Activated T-cell treated with anti-CD3 and anti-CD28 coated beads for 1 hour (primary cell): ENCODE data around the gene TFDP1.

Experiments
- DNase-seq: peaks from one replicate; pipeline ENCODE4 v3.0.0-alpha.2; 2020; ENCODE audit warnings: low read depth

The TFDP1 gene

DNA sequence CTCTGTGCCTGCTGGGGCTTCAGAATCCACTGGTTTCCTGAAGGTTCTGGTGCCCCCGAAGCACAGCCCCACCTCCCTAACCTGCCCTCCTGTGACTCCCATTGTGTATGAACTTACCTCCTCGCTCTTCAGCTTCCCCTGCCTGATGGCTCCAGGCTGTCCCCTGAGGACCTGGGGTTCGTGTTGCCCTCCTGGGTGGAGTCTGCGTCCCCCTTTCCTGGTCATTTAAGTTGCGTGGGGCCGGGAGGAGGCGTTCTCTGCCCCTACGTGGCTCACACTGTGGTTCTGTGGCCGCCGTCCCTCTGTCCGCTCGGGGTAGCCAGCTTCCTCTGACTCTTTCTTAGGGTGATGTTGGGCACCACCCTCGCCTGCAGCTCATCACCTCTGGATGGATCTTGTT, 13.9 kb downstream of the TFDP1 start:
- DNase-seq = no peak

DNA sequence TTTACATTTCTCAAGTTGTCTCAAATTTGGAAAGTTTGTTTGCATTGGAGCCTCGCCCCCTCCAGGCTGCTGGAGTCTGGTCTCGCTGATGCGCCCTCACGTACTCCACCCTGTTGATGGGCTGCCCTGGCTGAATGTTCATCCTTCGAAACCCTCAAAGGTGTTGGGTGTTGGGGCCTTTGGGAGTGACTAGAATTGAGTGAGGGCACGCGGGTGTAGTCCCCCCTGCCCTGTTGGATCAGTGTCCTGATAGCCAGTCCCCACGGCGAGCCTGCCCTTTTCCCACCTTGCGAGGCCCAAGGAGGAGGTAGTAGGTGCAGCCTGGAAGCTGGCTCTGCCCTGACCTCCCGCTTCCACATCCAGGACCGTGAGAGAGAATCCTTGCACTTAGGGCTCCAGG, 14.8 kb downstream of the TFDP1 start:
- no peak for DNase-seq

DNA sequence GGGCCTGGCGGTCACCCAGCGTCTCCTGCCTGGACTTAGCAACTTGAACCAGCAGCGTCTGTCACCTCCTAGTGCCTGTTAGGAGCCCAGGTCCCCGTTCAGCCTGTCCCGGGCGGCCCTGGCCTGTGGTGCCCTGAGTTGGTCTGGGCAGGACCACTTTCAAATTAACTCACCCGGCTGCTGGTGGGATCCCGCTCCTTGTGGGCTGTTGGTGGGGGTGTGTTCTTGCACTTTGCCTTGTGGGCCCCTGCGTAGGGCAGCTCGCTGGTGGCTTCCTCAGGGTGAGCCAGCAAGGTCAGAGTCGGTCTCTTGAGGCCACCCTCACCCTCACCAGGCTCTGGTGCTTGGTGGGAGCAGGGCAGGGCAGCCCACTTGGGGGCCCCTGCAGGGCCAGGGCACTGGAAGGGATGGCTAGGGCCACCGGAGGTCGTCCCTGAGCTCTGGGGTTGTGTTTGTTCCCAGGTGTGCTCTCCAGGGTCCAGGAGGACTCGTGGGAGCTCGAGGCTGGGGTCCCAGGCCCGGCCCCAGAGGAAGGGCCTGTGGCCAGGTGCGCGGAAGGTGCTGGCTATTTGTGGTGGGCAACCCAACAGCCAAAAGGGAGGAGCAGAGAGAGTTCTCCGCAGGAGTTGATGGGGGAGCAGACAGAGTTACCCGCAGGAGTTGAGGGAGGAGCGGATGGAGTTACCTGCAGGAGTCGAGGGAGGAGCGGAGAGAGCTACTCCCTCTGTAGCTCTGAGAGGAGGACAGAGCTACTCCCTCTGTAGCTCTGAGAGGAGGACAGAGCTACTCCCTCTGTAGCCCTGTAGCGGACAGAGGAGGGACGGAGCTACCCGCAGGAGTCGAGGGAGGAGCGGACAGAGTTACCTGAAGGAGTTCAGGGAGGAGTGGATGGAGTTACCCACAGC, 16.9 kb downstream of the TFDP1 start:
- DNase-seq = no peak

DNA sequence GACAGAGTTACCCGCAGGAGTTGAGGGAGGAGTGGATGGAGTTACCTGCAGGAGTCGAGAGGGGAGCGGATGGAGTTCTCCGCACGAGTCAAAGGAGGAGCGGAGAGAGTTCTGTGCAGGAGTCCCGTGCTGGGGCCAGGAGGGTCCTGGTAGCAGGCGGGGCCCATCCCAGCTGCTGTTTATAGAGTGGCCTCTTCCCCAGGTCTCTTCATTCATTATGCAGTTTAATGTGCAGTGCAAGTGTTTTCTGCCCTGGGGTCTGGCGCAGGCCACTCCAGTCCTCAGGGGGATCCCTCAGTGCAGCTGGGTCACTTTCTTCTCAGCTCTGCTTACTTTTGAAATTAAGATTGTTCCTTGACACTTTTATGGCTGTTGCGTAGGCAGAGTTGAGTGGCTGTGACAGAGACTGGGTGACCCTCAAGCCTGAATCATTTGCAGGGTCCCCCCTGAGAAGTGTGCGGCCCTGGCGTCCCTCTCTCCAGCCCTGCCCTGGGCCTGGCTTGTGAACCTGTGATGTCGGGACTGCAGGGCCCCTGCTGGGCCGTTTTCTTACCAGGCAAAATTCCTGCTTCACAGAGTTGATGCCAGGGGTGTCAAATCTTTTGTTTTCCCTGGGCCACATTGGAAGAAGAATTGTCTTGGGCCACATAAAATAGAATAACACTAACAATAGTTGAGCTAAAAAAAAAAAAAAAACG, 17.9 kb downstream of the TFDP1 start:
- no peak for DNase-seq

DNA sequence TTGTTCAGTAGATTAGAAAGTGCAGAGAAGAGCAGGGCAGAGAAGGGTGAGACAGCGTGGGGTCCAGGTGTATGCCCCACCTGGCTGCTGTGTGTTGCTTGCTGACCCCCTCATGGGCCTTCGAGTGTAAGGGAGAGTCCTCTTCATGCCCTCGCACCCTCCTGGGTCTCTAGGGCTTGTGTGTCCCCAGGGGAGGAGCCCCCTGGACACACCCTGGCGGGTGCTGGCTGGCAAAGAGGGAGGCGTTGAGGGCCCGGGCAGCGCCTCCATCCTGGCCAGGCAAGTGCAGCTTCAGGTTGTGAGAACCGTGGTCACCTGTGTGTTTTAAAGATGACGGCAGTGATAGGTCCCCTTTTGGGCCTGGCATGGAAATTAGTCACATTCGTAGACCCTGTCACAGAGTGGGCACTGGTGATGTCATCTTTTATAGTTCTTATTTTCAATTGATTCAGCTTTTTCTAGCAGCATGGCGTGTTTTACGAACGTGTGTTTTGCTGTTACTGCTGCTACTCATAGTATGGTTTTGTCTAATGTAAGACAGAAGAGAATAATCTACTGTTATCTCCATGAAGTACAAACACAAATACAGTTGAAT, 18.7 kb downstream of the TFDP1 start:
- DNase-seq = no peak

DNA sequence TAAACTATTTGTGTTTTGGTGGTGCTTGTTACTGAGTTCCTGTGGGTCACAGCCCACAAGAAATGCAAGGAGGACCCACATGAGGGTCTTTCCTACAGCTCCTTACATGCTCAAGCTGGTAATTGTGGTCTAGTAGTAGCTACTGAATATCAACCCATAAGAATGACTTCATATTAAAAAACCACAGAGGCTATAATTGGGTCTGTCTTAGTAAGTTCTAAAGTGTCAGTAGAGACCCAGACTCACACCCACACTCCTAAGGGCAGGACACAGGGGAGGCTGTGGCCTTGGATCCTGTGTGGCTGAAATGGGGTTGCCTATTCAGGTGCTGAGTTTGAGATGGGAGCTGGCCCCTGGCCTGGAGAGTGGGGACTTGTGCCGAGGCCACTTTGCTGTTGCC, 19.6 kb downstream of the TFDP1 start:
- no peak for DNase-seq

DNA sequence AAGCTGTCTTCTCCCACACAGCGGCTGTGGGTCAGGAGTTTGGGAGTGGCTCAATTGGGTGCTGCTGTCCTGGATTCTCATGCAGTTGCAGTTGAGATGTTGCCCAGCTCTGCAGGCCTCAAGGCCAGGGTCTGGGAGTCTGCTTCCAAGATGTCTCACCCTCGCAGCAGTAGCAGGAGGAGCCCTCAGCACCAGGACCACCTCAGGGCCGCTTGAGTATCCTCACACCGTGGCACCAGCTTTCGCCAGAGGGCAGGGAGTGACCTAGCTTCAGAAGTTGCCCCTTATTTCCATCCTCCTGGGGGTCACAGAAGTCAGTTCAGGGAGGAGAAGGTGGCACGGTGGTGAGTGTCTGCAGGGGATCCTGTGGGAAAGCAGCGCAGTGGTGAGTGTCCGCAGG, 20.9 kb downstream of the TFDP1 start:
- DNase-seq = no peak

DNA sequence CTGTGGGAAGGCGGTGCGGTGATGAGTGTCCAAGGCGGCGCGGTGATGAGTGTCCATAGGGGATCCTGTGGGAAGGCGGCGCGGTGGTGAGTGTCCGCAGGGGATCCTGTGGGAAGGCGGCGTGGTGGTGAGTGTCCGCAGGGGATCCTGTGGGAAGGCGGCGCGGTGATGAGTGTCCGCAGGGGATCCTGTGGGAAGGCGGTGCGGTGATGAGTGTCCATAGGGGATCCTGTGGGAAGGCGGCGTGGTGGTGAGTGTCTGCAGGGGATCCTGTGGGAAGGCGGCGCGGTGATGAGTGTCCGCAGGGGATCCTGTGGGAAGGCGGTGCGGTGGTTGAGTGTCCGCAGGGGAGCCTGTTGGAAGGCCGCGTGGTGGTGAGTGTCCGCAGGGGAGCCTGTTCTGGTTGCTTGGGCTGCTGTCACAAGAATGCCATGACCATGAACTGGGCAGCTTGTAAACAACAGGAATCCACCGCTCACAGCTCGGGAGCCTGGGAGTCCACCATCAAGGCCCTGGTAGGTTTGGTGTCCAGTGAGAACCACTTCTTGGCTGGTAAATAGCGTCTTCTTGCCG, 21.4 kb downstream of the TFDP1 start:
- no peak for DNase-seq

DNA sequence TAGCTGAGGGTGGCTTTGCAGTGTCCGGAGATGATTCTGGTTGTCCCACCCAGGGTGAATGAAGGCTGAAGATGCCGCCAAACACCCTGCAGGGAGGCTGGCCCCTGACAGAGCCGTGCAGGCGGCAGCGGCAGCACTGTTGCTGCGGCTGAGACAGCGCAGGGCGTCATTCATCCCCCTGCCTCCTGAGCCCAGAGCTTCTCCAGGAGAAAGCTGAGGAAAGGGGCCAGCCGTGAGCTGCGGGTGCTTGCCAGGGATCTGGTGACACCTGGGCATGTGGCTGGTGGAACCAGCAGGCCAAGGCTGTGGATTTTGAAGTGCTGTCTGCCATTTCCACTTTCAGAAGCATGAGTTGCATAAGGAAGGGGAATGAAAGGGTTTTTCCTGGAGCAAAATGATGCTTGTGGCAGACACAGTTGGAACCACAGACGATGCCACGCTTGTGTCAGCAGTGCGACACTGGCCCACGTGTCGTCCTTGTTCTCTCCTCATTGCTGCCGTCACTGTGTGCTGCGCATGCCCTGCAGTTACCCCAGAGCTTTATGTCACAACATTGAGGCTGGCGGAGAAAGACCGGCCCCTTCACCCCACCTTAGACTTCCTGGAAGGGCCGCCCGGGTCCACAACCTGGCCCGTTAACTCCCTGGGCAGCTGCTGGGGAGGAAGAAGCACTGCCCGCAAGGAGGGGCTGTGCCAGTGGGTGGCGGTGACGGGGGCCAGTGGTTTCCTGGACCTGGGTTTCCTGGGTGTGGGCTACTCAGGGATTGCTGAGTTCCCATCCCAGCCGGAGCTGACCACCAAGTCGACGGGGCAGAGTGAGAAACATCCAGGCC, 22.7 kb downstream of the TFDP1 start:
- no peak for DNase-seq

DNA sequence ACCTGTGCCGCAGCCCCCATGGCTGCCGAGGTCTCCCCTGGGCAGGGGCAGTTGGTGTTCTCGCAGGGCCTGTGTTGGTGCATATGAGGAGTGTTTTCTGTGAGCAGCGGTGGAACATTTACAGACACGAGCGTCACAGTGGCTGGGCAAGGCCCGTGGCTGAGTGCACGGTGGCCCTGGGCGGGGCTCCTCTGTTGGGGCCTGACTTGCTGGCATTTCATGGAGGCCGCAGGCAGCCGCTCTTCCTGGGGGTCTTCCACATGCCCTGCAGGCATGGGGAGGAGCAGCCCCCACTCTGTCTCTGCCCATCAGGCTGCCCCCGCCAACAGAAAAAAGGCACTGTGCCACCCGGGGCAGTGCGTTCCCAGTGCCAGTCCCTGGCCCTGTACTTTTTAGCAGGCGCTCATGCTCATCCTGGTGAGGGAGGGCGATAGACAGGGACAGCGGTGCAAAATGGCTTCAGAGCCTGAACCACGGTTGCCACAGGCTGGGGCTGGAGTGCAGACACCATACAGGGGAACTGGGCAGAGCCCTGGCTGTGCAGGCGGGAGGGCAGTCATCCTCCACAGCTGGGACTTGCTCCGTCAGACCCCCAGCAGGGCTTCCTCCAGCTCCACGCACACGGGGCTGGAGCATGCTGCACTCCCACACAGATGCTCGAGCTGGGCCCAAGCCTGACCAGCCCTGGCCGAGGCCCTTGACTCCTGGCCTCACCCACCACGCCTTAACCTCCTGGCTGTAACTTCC, 23.5 kb downstream of the TFDP1 start:
- DNase-seq = no peak

DNA sequence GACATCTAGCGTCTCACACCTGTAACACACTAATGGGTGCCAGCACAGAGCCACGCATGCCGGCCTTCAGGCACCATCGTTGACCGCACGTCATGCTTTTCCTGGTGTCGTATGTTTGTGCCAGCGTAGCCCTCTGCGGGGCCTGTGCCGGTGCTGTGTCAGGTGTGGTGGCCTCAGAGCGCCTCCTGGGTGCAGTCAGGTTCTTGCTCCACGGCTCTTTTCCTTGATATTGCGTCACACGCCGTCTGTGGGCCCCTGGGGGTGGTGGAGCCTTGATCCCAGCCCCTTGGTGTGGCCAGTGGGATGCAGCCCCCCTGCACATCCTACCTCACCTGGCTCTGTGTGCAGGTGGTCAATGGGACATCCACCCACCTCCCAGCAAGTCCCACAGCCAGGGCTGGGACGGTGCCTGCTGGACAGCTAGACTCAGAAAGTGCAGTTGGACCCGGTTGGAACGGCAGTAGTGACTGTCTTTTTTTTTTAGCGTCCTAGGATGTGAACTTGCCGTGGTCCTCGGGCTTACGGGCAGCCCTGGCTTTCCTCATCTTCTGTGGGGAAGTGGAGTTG, 24.5 kb downstream of the TFDP1 start:
- no peak for DNase-seq

DNA sequence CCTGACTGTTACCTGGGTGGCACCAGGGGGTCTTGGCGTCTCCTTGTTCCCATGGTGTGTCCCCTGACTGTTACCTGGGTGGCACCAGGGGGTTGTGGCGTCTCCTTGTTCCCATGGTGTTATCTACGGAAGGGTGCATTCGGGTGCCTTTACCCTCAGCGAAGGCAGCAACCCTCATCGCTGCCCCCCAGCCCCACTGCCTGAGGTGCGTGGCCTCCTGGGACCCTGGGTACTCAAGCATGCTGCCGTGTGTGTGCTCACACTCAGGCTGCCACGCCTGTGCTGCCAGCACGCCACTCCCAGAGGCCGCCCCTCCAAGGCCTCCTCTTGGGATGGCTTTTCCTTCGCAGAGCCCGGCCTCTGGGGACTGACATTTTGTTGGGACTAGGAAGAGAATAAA, 25.1 kb downstream of the TFDP1 start:
- DNase-seq = no peak

DNA sequence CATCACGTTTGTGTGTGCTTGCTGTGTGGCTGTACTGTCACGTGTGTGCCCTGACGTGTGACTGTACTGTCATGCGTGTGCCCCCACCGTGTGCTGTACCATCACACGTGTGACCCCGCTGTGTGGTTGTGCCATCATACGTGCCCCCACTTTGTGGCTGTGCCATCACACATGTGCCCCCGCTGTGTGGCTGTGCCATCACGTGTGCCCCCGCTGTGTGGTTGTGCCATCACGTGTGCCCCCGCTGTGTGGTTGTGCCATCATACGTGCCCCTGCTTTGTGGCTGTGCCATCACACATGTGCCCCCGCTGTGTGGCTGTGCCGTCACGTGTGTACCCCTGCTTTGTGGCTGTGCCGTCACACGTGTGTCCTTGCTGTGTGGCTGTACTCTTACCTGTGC, 25.7 kb downstream of the TFDP1 start:
- no peak for DNase-seq

DNA sequence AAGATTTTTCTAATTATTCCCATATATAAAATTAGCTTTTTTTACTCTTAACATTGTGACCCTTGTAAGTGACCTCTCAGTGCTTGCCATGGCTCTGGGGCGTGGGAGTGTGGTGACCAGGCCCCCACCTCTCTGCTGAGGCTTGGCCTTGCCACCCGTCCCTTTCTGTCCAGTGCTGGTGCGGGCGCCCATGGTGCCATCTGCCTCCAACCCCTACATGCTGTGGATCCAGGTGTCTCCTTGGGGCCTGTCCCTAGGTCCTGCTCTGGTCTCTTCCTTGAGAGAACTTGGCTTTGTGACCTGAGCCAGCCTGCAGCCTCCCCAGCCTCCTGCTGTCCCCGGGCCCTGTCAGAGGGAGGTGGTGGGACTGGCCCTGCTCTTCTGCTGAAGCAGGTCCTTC, 27.4 kb downstream of the TFDP1 start:
- DNase-seq = no peak

DNA sequence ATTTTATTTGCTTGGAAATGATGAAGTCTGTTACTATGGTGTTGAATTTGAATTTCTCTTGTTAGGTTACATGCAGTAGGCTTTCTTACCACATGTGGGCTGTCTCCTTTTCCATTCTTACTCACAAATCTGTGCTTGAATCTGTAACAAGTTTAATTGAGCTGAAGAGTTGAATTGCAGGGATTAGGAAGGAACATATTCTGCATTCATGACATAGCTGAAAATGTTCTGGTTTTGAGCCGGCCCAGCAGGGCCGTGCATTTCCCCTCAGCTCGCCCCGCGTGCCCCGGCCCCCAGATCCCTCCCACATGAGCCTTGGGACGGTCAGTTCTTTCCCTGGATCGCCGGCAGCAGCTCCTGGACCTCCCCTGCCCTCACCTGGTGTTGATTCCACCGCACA, 28.1 kb downstream of the TFDP1 start:
- no peak for DNase-seq

DNA sequence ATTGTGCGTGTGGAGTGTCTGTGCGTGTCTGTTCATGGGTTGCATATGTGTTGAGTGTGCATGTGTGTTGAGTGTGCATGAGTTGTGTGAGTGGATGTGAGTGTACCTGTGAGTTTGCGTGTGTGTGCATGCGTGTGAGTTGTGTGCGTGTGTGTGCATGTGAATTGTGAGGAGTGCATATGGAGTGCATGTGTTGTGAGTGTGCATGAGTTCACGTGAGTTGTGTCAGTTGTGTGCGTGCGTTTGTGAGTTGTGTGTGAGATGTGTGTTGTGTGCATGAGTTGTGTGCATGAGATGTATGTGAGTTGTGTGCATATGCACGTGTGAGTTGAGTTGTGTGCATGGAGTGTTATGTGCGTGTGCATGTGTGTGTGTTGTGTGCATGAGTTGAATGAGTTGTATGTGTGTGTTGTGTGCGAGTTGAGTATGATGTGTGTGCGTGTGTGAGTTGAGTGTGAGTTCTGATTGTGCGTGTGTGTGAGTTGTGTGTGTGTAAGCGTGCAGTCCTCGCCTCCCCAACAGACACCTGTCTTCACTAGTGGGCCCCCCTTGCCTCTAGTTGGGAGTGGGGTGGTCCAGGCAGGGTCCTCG, 29.3 kb downstream of the TFDP1 start:
- no peak for DNase-seq

DNA sequence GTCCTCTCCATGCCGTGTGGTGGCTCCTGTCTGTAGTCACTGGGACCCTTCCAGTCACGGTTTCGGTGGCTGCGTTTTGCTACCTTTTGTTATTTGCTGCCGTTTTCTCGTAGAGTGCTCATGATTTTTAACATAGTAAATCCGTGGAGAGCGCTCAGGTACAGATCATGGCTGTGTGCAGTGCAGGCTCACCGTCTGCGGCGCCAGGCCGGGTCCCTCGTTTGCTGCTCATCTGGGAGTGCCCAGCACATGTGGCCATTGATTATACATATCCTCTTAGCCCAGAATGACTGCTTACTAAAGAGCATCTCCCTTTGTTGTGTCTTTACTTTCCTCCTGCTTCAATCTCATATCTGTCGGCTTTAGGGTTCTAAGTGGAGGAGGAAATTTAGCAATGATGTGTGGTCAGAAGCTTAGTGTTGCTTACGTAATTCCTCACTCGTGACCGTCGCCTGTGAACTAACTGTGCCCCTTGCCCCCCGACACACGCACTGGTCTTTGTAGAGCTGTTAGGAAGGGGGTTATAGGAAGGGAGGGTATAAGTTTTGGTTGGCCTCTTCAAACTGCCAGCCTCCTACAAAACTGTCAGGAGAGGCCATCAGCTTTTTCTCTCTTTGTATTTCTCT, 31.8 kb downstream of the TFDP1 start:
- DNase-seq = no peak

DNA sequence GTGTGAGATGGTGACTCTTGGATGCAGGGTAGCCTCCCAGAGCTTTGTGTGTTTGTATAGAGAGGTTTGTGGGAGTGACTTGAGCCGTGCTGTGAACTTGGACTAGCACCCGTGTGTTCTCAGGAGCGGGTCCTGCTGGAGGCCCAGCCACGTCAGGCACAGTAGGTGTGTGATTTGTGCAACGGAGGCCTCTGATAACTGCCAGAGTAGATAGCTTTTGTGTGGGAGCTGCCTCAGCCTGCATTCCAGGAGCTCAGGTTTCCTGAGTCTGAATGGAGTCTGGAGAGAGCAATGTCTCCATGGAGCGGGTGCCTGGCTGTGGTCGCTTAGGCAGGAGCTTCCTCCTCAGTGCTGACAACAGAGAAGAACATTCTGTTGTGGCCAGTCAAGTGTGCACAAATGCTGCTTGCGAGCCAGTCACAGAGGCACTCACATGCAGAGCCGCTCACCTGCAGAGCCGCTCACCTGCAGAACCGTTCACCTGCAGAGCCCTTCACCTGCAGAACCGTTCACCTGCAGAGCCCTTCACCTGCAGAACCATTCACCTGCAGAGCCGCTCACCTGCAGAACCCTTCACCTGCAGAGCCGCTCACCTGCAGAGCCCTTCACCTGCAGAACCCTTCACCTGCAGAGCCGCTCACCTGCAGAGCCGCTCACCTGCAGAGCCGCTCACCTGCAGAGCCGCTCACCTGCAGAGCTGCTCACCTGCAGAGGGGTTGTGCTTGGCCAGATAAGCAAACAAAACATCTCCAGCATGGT, 32.6 kb downstream of the TFDP1 start:
- no peak for DNase-seq

DNA sequence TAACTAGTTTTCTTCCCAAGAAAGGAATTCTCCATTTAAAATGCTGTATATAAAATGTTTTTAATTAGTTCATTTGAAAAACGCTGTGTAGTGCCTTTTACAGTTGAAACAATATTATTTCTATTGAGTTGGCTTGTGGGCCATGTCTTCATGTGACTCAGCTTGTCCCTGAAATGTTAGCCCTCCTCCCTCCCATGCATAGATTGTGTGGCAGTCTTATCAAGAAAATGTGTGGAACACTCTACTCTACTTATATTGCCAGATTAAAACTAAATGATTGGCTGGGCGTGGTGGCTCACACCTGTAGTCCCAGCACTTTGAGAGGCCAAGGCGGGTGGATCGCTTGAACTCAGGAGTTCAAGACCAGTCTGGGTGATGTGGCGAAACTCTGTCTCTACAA, 33.4 kb downstream of the TFDP1 start:
- DNase-seq = no peak
